GM19238 (cell line): ENCODE measurements around the gene CETN2.
"Not testable (repeated sequence)": the region's sequence is repeated elsewhere in the genome, so short reads cannot be mapped to it uniquely, and the experiment has no call there.

Experiments used
- DNase-seq: peaks from one replicate; pipeline ENCODE4 v3.0.0; 2011; ENCODE audit warnings: low spot score; ENCODE audit not compliant: insufficient read length

Gene CETN2

GRCh38 chrX:152830312-152831305 lies at the start of gene CETN2, which contains the start of gene NSDHL:
Gene CETN2 (minus strand): TSS chrX:152830757. CDS start chrX:152830710, 47 bp downstream.
Gene NSDHL (plus strand): TSS chrX:152831063. CDS start chrX:152846325, 15,262 bp downstream.
- DNase-seq = peak; percentile 92

- no peak for DNase-seq
Observed at GRCh38 chrX:152878976-152879755, 48.6 kb upstream of the CETN2 start.

GRCh38 chrX:152876931-152877840 lies 46.6 kb upstream of the CETN2 start:
- no peak for DNase-seq

- no peak for DNase-seq
Observed at GRCh38 chrX:152873361-152873760, 42.8 kb upstream of the CETN2 start.

- no peak for DNase-seq
Observed at GRCh38 chrX:152872522-152872921, 42.0 kb upstream of the CETN2 start.

- DNase-seq = no peak
Observed at GRCh38 chrX:152871260-152871659, 40.7 kb upstream of the CETN2 start.

GRCh38 chrX:152869972-152870371 lies 39.4 kb upstream of the CETN2 start:
- DNase-seq = no peak

GRCh38 chrX:152866386-152866785 lies 35.8 kb upstream of the CETN2 start:
- no peak for DNase-seq

GRCh38 chrX:152865232-152865920 lies 34.8 kb upstream of the CETN2 start:
- DNase-seq = no peak

GRCh38 chrX:152861826-152862225 lies 31.3 kb upstream of the CETN2 start:
- DNase-seq = no peak

GRCh38 chrX:152861116-152861515 lies 30.6 kb upstream of the CETN2 start:
- DNase-seq = no peak

- DNase-seq = no peak
Observed at GRCh38 chrX:152853986-152854385, 23.4 kb upstream of the CETN2 start.

GRCh38 chrX:152850465-152850864 lies 19.9 kb upstream of the CETN2 start:
- DNase-seq = no peak

- no peak for DNase-seq
Observed at GRCh38 chrX:152847281-152847680, 16.7 kb upstream of the CETN2 start.

- no peak for DNase-seq
Observed at GRCh38 chrX:152845618-152846240, 15.2 kb upstream of the CETN2 start.

- DNase-seq = no peak
Observed at GRCh38 chrX:152844256-152844655, 13.7 kb upstream of the CETN2 start.

- DNase-seq = no peak
Observed at GRCh38 chrX:152843852-152844251, 13.3 kb upstream of the CETN2 start.

- no peak for DNase-seq
Observed at GRCh38 chrX:152842772-152843338, 12.3 kb upstream of the CETN2 start.

- not testable (repeated sequence) for DNase-seq
Observed at GRCh38 chrX:152835470-152835869, 4.9 kb upstream of the CETN2 start.

- DNase-seq = no peak
Observed at GRCh38 chrX:152833378-152833777, 2.8 kb upstream of the CETN2 start.
